Mammary epithelial cell (primary cell): ENCODE measurements around the gene FUBP1.

Experiments
- EZH2 ChIP-seq: IDR thresholded peaks from 2 replicates; pipeline ENCODE4 v1.6.1; 2012; ENCODE audit warnings: low read length, inconsistent platforms, borderline replicate concordance
- TF ChIP-seq, protein P1 (sequence below), 2 donors: IDR thresholded peaks in 1 of 2; conservative IDR thresholded peaks in 1 of 2; 2 replicates each; pipeline ENCODE4 v1.5.1; 2011 to 2012; ENCODE audit warnings: inconsistent platforms in 2 of 2, low read length in 2 of 2, mild to moderate bottlenecking in 2 of 2, control low read depth in 1 of 2, low read depth in 1 of 2; ENCODE audit not compliant: insufficient read depth in 1 of 2; ENCODE audit errors: extremely low read depth in 1 of 2

- TF ChIP-seq, protein P1, sequence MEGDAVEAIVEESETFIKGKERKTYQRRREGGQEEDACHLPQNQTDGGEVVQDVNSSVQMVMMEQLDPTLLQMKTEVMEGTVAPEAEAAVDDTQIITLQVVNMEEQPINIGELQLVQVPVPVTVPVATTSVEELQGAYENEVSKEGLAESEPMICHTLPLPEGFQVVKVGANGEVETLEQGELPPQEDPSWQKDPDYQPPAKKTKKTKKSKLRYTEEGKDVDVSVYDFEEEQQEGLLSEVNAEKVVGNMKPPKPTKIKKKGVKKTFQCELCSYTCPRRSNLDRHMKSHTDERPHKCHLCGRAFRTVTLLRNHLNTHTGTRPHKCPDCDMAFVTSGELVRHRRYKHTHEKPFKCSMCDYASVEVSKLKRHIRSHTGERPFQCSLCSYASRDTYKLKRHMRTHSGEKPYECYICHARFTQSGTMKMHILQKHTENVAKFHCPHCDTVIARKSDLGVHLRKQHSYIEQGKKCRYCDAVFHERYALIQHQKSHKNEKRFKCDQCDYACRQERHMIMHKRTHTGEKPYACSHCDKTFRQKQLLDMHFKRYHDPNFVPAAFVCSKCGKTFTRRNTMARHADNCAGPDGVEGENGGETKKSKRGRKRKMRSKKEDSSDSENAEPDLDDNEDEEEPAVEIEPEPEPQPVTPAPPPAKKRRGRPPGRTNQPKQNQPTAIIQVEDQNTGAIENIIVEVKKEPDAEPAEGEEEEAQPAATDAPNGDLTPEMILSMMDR (conservative IDR thresholded peaks at IDR 0.05 in 1 of 2, IDR thresholded peaks at IDR 0.05 in 1 of 2; ENCODE audit: extremely low read depth in 1 of 2, insufficient read depth in 1 of 2, low read depth in 1 of 2, low read length in 2 of 2), result no peak
- TF ChIP-seq EZH2, result no peak
Measured at GRCh38 chr1:77983997-77984355, 5.1 kb upstream of the FUBP1 start.
